Hematopoietic multipotent progenitor cell treated with erythropoietin and hydrocortisone succinate and interleukin-3 and kit ligand, for 15 days (in vitro differentiated cells): ENCODE data around the gene MRPS27.
"Not testable (repeated sequence)": the region's sequence is repeated elsewhere in the genome, so short reads cannot be mapped to it uniquely, and the experiment has no call there.

ENCODE experiments used
- DNase-seq: peaks from one replicate; pipeline ENCODE4 v3.0.0-alpha.2; 2015; ENCODE audit warnings: low spot score

The MRPS27 gene

DNA sequence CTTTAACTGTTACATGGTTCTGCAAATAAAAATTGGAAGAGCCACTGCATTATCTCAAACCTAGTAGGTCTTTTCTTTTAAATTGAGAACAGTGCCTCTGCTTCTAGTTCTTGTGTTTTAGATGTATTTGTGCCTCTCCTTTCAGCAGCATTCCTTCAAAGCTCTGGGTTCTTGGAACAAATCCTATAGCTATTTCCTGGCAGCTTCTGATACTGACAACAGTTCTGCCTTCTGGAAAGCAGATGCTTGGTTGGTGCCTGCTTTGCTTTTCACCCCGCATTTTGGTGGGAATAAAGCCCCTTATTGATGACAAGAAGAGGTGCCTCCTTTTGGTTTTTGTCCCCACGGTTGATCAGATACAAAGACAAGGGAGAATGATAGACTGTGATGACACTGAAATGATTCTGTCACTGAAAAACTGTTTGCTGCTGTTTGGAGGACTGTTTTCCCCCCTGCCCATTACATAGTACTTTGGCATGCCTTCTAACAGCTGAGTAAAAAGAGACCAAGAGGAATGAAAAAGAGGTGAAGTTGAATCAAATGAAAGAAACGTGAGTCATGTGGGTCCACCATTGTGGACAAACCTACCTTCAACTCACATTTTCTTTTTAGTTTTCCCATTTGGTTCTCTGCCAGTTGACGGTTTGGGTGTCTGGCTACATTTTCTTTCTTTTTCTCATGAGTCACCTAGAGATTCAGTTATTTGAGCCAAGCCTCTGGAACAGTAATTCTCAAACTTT is 5.7 kb upstream of the MRPS27 start:
- no peak for DNase-seq

DNA sequence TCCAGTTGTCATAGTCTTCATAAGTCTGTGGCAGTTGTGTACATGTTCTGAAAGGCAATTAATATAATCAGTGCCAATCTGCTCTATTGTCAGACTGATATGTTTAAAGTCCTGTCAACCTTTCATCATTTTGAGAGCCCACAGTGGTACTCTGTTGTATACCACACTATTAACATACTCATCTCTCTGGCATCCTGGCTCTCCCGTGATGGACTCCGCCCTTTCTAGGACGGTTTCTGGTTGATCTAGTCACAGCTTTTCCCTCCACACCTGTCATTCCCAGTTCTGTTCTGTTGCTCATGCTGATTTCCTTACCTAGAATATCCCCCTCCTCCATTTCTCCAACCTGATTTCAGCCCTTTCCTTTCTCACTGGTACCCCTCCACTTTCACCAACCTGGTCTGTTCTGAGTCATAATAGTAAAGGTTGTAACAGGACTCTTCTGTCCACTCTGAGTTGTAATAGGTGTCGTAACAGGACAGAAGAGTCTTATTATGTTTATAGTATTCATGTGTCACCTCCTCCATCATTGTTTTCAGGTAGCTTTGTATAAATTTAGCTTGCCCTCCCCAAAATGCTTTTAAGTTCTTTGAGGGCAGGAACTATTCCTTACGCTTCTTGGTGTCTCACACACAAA is 4.3 kb upstream of the MRPS27 start:
- no peak for DNase-seq

DNA sequence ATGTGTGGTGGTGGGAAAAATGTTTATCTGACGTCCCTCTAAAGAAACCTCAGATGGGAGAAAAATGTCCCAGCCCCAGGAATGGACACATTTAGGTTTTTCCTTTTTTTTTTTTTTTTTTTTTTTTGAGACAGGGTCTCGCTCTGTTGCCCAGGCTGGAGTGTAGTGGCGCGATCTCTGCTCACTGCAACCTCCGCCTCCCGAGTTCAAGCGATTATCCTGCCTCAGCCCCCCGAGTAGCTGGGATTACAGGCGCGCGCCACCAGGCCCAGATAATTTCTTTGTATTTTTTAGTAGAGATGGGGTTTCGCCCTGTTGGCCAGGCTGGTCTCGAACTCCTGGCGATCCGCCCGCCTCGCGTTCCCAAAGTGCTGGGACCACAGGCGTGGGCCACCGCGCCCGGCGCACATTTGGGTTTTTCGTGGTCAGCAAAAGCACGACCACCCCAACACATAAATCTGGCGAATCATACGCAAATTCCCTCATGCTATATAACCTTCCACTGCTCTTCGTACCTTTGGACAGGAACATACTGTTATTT is 535 bp downstream of the MRPS27 start:
- not testable (repeated sequence) for DNase-seq

DNA sequence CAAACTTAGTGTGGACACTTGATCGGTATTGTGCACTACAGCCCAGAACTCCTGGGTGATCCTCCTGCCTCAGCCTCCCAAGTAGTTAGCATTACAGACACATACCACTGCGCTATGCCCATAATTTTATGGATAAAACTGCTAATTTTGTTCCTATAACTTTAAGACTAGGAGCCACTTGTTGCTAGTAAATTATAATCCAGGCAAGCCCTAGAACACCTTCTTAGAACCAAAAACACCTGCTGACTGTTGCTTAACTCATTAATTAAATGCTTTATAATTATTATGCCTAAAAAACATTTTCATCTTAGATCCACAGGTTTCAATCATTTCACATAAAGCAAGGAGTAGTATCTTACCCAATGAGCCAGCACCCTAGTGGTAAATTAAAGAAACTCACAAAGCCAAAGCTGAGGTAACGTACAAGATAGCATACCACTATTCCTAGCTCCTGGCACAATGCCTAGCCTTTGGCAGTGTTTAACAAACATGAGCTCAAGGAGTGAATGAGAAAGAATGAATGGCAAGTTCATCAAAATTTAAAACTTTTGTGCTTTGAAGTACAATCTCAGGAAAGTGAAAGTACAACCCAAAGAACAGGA is 5.4 kb downstream of the MRPS27 start:
- peak; percentile 61 for DNase-seq

DNA sequence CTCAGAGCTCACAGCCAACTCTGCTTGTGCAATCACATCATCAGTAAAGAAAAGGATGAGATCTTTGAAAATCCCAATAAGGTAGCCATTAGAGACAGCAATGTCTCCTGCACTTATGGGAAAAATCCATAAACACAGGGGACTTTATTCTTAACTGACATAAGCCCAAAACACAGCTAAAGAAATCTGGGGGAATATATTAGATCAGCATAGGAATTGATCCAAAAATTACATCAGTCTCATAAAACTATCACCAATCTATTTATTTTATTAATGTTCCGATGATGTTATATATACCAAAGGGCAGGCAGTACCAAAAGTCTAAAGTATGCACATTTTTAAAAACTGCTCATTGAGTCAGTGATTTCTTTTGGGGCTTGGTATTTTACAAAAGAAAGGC is 6.9 kb downstream of the MRPS27 start:
- no peak for DNase-seq

DNA sequence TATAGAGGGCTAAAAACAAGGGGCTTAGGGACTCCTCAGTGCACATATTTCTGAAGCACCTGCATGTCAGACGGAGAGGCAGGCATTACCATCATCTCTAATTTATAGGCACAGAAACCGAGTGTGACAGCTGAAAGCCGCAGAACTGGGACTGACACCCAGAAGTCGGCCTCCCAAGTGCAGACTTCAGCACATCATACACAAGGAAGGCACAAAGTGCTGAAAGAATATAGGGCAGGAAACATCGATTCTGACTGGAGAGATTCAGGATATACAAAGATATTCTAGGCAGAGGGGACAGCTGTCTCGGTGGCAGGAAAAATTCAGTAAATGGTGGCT is 11.2 kb downstream of the MRPS27 start:
- DNase-seq: no peak

DNA sequence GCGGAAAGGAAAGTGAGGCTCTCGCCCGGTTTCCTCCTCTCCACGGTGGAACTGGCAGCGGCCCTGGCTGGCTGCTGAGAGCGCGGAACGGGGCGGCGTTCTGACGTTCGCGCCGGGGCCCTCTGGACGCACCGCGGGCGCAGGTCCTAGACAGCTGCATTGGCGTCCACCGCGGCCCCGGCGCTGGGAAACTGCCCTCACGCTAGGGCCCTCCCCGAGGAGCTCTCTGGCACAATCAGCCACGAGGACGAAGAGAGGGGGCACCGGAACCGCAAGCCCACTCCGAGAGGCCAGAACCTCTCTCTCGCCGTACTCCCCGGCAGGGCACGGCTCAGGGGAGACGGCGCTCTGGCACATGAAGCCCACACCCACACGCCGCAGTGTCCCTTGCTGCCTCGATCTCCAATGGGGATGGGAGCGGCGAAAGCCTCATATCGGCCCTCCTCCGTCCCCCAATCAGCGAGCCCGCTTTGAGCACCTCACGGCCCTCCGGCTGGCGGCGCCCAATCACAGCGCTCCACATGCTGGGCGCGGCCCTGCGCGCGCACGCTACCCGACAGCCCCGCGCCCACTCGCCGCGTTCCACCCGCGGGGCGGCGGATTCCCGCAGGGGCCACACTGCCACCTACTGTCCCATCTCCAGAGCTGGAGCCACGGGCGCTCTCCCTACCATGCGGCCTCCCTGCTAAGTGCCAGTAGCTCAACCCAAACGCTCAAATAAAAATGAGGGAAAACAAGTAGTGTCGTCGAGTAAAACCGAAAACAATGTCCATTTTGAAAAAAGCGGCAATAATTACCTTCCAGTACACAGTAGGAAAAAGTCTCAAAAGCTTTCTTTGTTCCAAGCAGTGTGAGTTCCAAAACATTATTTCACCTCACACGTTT is 11.8 kb downstream of the MRPS27 start:
- peak; percentile 97 for DNase-seq

DNA sequence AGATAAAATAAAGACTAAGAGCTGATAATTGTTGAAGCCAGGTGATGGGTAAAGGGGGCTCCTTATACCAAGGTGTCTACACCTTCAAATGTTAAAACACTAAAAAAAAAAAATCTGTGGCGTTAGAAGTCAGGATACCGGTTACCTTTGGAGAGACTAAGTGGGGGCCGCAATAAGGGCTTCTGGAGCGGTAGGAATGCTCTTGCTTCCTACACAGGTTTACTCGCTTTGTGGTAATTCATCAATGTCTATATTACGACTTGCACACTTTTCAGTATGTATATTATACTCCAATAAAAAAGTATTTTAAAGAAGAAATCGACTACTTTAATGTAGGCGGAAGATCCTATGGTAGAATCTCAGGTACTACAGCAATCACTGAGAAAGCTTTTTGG is 12.5 kb downstream of the MRPS27 start:
- no peak for DNase-seq

DNA sequence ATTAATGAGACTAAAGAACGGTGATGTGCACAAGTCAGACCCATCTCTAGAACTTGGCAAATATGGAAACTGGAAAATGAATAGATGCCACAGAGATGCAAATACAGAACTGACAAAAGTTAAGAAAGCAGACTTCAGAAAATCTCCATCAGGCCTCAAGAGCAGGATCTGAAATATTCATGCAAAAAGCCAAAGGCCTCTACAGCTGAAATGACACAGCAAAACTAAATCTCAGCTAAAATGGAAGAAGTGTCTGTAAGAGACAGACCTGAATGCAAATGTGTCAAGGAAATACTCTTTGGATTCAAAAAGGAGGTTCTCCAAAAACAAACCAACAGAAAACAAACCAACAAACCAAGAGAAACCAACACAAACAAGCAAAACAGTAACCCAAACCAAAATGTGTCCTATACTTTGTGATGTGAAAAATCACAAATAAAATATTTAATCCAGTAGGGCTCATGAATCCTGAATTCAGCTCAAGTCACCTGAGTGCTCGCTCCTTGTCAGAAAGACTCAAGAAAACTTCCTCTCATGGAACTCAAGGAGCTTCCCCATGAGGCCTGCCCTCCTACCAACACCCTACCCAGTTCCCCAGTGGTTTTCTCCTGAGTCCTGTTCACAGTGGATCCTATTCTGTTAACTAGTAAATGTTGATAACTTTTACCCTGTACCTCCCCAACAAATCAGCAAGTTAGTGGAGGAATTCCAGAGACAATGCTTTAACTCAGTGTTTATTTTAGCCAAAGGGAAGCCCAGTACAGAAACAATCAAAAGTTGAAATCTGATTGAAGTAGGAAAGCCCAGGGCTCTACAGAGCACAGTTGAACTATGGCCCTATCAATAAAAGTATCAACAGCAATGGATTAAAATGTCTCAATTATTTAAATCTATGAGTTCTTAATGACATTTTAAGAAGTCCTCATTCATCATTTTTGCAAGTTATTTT is 14.6 kb downstream of the MRPS27 start:
- no peak for DNase-seq

DNA sequence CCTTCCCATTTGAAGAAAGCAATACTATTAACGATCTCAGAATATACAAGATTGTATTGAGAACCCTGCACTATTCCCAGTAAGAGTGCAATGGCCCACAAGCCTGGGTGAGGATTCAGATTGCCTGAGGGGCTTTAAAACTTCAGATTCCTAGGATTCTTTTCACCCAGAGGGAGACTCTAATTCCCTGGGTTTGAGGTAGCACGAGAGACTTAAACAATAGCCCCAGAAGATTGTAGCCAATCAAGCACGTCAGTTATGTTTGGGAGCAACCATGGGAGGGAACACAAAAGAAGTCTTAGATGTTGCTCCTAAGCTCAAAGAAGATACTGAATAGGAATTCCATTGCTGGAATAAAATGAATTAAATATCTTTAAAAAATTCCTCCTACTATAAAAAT is 17.9 kb downstream of the MRPS27 start:
- DNase-seq: no peak

DNA sequence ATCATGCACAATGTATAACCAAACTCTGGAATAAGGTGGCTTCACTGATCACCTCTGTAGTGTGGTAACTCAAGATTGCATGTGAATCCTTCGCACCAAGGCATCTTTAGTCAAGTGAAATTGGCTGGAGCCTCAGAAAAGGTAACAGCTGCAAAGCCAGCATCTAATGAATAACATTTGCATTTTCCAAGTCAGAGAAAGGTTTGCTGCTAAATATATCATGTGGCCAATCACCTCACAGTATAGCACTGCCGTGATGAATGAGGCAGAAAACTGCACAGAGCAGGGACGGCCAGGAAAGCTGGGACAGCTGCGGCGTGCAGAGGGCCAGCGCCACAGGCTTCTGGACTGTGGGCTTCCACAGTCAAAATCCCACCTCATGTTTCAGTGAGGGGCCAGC is 18.5 kb downstream of the MRPS27 start:
- DNase-seq: no peak

DNA sequence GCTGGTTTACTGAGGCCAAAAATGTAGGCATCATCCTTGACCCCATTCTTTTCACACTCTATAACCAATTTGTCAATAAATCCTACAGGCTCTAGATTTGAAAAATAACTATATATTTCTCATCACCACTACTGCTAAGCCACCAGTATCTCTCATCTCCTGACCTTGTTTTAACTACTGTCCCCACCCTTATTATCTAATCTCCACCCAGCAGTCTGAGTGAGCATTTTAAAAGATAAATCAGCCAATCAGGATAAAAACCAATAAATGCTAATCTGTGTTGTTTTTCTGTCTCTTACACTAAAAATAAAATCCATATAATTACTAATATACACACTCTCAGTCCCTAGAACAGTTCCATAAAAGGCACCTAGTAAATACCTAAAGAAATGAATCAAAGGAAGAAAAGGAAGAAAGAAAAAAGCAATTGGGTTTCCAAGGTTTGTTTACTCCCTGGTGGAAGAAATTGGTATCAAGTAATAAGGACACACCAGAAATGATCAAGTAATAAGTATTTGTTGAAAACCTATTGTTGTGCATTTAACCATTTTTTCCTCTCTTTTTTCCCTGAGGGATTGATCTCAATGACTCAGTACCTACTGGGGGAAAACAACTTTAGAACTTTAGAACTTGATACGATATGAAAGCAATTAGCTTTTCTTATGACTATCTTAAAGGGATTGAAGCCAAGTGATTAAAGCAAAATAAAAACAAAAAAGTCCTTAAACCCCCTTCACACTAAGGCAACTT is 19.3 kb downstream of the MRPS27 start:
- DNase-seq: no peak

DNA sequence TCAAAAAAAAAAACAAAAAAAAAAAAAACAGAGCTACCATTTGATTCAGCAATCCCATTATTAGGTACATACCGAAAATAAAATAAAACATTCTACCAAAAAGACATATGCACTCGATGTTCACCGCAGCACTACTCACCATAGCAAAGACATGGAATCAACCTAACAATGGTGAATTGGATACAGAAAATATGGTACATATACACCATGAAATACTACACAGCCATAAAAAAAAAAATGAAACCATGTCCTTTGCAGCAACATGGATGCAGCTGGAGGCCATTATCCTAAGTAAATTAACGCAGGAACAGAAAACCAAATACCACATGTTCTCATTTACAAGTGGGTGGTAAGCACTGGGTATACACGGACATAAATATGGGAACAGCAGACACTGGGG is 21.3 kb downstream of the MRPS27 start:
- DNase-seq: no peak

DNA sequence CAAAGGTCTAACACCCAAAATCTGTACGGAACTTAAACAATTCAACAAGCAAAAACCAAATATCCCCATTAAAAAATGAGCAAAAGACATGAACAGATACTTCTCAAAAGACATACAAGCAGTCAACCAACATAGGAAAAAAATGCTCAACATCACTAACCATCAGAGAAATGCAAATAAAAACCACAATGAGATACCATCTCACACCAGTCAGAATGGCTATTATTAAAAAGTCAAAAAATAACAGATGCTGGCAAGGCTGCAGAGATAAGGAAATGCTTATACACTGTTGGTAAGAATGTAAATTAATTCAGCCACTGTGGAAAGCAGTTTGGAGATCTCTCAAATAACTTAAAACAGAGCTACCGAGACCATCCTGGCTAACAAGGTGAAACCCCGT is 21.9 kb downstream of the MRPS27 start:
- DNase-seq: not testable (repeated sequence)

DNA sequence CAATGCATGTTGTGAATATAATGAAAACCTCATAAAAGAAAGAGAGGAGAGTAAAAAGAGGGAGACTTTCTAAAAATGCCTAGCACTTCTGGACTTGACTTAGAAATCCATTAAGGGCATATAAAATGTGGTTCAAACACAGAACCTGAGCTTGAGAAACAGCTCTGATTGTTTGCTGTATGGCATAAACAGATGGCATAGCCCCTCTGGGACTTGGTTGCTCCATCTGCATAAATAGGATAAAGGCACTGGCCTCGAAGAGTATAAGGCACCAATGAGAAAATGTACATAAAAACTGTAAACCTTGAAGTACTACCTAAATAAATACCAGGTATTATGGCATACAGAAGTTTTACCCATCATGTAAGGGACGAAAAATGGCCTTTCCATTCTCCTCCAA is 23.8 kb downstream of the MRPS27 start:
- DNase-seq: no peak

DNA sequence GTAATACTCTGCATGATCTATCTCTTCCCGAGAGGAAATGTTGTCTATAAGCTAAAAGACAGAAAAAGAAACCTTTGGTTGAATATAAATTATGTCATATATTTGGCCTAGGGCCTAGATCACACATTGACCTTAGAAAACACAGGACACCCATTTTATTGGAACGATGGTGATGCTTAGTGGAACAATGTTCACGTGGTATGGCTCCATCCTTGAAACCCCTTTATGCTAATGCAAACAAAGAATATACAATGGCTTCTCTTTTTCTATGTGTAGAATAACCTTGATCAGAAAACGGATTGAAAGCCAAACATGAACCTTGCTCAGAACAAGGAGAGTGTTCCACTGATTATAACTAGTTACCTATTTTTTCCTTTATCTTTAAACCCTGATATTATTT is 24.5 kb downstream of the MRPS27 start:
- DNase-seq: no peak

DNA sequence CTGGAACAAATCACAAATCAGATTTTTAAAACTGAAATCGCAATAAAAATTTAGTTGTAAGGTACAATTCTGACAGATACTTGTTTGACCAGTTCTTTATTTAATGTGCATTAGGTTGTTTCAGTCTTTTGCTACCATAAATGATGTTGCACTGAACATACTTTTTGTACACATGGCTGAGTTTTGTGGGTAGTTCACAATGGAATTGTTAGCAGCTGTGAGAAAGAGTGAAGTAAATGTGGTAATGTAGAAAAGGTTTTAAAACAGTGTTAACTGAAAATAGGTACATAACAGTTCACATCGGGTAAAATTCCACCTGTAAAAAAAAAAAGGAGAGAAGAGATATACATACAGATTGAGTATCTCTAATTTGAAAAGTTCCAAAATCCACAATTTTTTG is 25.6 kb downstream of the MRPS27 start:
- no peak for DNase-seq

DNA sequence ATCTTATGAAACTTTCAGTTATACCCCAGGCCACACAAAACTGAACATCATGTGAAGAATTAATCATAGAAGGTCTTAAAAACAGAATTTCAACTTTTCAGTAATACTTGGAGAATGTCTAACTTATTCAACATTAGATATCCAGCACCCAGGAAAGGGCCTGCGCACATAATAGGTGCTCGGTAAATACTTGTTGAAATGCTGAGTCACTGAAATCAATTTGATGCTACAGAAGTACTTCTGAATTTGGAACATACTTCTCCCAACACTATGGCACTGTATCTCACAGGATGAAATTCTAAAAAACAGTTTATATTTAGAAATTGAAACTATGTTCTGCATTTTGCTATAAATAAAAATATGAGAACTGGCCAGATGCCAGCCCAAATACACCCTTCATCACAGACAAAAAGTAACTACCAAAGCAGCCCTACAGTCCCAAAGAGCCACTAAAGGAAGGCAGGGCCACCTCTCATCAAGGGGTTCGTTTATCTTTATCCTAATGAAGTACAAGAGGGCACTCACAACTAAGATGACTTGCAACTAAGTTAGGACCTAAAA is 26.5 kb downstream of the MRPS27 start:
- DNase-seq: no peak

DNA sequence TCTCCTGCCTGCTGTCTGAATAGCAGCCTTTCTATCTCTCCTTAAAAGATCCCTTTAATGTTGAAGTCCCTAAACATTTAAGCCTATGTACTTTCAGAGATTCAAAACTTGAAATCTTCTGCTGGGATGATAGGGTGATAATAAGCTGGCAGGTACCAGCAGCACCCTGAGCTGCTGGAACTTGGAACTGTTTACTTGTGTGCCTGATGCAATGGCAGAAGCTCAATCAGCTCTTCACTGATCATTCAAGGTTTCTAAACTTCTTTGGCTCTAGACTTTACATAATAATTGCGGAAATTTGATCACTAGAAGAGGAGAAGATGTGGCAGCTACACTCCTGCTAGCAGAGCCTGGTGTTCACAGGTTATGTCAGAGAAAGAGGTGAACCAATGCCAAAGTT is 27.6 kb downstream of the MRPS27 start:
- DNase-seq: no peak

DNA sequence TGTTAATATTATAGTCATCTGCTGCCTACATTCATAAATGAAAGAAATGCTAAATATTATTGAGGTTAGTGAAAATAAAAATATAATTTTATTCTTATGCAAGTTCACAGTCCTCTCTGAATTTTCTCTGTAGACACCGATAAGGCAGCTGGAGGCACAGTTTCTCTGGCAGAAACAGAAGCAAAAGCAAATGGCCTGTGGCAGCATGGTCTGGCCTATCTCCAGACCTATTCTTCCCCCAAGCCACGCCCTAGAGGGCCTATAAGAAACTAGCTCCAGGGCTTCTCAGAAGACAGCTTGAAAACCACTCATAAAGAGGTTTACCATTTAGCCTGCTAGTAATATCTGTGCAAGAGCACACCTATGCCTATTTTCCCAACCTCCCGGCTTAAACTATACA is 28.4 kb downstream of the MRPS27 start:
- DNase-seq: peak; percentile 58
